ENCODE data around the gene TMEM145. TPM values are rescaled to one million over a fixed set of nuclear protein-coding genes. Genes with fewer than 3 reads are reported as not detected.

TMEM145 gene
- polyA plus RNA-seq, 1 donor from 2014 or later: 30.9 TPM

DNA sequence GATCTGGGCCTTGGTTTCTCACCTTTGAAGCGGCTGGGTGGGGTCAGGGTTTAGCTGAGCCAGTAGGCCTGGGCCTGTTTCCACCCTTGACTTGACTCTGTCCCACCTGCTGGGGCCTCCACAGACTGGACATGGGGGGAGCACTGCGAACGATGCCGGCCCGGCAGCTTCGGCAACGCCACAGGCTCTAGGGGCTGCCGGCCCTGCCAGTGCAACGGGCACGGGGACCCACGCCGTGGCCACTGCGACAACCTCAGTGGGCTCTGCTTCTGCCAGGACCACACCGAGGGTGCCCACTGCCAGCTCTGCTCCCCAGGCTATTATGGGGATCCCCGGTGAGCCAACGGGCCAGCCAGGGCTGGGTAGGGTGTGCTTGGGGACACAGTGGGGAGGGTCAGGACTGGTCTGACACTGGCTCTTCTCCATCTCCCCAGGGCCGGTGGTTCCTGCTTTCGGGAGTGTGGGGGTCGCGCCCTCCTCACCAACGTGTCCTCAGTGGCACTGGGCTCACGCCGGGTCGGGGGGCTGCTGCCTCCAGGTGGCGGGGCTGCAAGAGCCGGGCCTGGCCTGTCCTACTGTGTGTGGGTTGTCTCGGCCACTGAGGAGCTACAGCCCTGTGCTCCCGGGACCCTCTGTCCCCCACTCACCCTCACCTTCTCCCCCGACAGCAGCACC, 40.4 kb downstream of the TMEM145 start:
- peak overlapping the region; percentile 74 for H3K4me2 ChIP-seq (ENCODE audit: low read length)
- no peaks in the 10 kb centered on the region for H4K20me1 ChIP-seq (ENCODE audit: insufficient read depth)
- no peaks in the 10 kb centered on the region for H3K9me3 ChIP-seq (ENCODE audit: low read length)
- H3K9me2 ChIP-seq (ENCODE audit: insufficient read depth, low read length): no peaks in the 10 kb centered on the region
- peak overlapping the region; percentile 69 for H3K9ac ChIP-seq (ENCODE audit: low read length)
- H3K27ac ChIP-seq (ENCODE audit: low read length): peak overlapping the region; percentile 97
- H3K27me3 ChIP-seq (ENCODE audit: insufficient read depth, low read depth, low read length): no peaks in the 10 kb centered on the region
- H2AFZ ChIP-seq (ENCODE audit: low read depth, low read length): no peak overlapping the region
- H3F3A ChIP-seq (ENCODE audit: insufficient read depth, low read length, poor library complexity, severe bottlenecking): no peaks in the 10 kb centered on the region
- TF ChIP-seq MXI1 (conservative IDR thresholded peaks at IDR 0.05; ENCODE audit: poor library complexity, severe bottlenecking): no peak
- H3K4me3 ChIP-seq (ENCODE audit: low read length): peak overlapping the region; percentile 59
- H3K36me3 ChIP-seq (ENCODE audit: insufficient read depth, low read length): no peaks in the 10 kb centered on the region
- no peaks in the 10 kb centered on the region for H3K79me2 ChIP-seq (replicated peaks; ENCODE audit: insufficient read depth, low read length)

DNA sequence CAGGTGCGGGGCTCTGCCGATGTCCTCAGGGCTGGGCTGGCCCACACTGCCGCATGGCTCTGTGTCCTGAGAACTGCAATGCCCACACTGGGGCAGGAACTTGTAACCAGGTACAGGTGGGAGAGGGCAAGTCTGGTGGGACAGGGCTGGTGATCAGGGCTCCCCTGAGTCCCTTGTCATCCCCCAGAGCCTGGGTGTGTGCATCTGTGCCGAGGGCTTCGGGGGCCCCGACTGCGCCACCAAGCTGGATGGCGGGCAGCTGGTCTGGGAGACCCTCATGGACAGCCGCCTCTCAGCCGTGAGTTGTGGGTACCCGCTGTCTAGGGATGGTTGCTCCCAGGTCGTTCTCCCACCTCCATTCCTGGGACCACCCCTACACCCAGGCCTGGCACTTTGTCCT, 42.8 kb downstream of the TMEM145 start:
- Histone ChIP-seq H3F3A (ENCODE audit: insufficient read depth, low read length, poor library complexity, severe bottlenecking) (no peaks in the 10 kb centered on the region), H3K36me3 (ENCODE audit: insufficient read depth, low read length) (no peaks in the 10 kb centered on the region), H4K20me1 (ENCODE audit: insufficient read depth) (no peaks in the 10 kb centered on the region), H3K27ac (ENCODE audit: low read length) (no peak overlapping the region), H3K4me3 (ENCODE audit: low read length) (no peak overlapping the region), H3K27me3 (ENCODE audit: insufficient read depth, low read depth, low read length) (no peaks in the 10 kb centered on the region), H2AFZ (ENCODE audit: low read depth, low read length) (no peak overlapping the region), H3K4me2 (ENCODE audit: low read length) (no peak overlapping the region), H3K9ac (ENCODE audit: low read length) (no peak overlapping the region), H3K79me2 (replicated peaks; ENCODE audit: insufficient read depth, low read length) (no peaks in the 10 kb centered on the region), H3K9me2 (ENCODE audit: insufficient read depth, low read length) (no peaks in the 10 kb centered on the region), H3K9me3 (ENCODE audit: low read length) (no peaks in the 10 kb centered on the region)
- TF ChIP-seq EZH2 (IDR thresholded peaks at IDR 0.05; ENCODE audit: borderline replicate concordance, insufficient read depth, low read length, poor library complexity, severe bottlenecking): no peak
- TF ChIP-seq RAD21 (conservative IDR thresholded peaks at IDR 0.05): no peak
- TF ChIP-seq, protein P1, sequence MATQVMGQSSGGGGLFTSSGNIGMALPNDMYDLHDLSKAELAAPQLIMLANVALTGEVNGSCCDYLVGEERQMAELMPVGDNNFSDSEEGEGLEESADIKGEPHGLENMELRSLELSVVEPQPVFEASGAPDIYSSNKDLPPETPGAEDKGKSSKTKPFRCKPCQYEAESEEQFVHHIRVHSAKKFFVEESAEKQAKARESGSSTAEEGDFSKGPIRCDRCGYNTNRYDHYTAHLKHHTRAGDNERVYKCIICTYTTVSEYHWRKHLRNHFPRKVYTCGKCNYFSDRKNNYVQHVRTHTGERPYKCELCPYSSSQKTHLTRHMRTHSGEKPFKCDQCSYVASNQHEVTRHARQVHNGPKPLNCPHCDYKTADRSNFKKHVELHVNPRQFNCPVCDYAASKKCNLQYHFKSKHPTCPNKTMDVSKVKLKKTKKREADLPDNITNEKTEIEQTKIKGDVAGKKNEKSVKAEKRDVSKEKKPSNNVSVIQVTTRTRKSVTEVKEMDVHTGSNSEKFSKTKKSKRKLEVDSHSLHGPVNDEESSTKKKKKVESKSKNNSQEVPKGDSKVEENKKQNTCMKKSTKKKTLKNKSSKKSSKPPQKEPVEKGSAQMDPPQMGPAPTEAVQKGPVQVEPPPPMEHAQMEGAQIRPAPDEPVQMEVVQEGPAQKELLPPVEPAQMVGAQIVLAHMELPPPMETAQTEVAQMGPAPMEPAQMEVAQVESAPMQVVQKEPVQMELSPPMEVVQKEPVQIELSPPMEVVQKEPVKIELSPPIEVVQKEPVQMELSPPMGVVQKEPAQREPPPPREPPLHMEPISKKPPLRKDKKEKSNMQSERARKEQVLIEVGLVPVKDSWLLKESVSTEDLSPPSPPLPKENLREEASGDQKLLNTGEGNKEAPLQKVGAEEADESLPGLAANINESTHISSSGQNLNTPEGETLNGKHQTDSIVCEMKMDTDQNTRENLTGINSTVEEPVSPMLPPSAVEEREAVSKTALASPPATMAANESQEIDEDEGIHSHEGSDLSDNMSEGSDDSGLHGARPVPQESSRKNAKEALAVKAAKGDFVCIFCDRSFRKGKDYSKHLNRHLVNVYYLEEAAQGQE (IDR thresholded peaks at IDR 0.05; ENCODE audit: borderline replicate concordance): no peak
- no peak for TF ChIP-seq SMC3 (conservative IDR thresholded peaks at IDR 0.05; ENCODE audit: poor library complexity)
- TF ChIP-seq TAF1 (IDR thresholded peaks at IDR 0.05; ENCODE audit: low read depth): no peak
- TF ChIP-seq MXI1 (conservative IDR thresholded peaks at IDR 0.05; ENCODE audit: poor library complexity, severe bottlenecking): no peak
- TF ChIP-seq EP300 (conservative IDR thresholded peaks at IDR 0.05; ENCODE audit: poor library complexity, severe bottlenecking): no peak
- TF ChIP-seq POLR2AphosphoS5 (IDR thresholded peaks at IDR 0.05): no peak
- TF ChIP-seq, protein P2, sequence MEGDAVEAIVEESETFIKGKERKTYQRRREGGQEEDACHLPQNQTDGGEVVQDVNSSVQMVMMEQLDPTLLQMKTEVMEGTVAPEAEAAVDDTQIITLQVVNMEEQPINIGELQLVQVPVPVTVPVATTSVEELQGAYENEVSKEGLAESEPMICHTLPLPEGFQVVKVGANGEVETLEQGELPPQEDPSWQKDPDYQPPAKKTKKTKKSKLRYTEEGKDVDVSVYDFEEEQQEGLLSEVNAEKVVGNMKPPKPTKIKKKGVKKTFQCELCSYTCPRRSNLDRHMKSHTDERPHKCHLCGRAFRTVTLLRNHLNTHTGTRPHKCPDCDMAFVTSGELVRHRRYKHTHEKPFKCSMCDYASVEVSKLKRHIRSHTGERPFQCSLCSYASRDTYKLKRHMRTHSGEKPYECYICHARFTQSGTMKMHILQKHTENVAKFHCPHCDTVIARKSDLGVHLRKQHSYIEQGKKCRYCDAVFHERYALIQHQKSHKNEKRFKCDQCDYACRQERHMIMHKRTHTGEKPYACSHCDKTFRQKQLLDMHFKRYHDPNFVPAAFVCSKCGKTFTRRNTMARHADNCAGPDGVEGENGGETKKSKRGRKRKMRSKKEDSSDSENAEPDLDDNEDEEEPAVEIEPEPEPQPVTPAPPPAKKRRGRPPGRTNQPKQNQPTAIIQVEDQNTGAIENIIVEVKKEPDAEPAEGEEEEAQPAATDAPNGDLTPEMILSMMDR (IDR thresholded peaks at IDR 0.05; ENCODE audit: poor library complexity, severe bottlenecking): no peak
